ENCODE data around the gene ANKRD9.

DNA sequence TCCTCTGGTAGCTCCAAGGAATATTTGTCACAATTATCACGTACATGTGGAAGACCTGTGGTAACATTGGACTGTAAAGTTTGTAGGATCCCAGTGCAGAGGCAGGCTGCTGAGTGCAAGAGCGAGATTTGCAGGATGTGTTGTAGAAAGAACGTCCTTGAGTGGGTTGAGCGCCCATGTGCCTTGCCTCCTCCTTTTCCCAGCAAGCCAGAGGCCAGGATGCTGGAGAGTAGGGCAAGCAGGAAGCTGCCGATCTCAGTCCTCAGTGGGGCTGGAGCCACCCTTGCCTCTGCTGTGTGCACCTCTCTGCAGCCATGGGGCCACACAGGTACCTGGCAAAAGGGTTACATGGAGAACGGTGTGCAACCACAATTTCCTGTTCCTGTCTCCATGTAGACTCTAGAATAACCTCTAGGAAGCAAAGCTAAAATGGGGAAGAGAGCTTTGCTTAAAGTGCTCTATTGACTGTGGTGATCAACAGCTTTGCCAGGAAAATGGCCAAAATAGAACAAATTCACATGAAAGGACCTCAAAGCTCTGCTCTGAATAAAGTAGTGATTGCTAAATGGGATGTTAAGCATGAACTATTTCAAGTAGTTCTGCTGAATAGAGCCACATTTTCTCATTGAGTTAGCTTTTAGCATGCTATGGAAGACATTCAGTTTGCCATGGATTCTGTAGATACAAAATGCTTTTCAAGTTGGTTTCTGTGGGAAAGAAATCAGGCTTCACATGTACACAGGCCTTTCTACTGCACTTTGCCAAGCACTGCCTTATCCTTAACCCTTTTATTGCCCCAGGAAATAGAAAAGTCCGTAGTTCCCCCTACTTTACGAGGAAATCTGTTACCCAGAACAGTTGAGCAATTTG, 37.4 kb downstream of the ANKRD9 start:
- TF ChIP-seq CTCF (IDR thresholded peaks at IDR 0.05), result no peak
- no peak for TF ChIP-seq POLR2A (IDR thresholded peaks at IDR 0.05)

Measured in ovary (tissue), 3 donors.